GM21515 (cell line): Measurements from ENCODE around the gene LRIT1.
A peak's percentile ranks its signal among the peaks of the same experiment; 100 is the strongest.

Experiments
- ATAC-seq: cut with Tn5 transposase; IDR thresholded peaks from one replicate; pipeline ENCODE4 v1.9.1; 2021; ENCODE audit not compliant: unreplicated experiment

Gene LRIT1

DNA sequence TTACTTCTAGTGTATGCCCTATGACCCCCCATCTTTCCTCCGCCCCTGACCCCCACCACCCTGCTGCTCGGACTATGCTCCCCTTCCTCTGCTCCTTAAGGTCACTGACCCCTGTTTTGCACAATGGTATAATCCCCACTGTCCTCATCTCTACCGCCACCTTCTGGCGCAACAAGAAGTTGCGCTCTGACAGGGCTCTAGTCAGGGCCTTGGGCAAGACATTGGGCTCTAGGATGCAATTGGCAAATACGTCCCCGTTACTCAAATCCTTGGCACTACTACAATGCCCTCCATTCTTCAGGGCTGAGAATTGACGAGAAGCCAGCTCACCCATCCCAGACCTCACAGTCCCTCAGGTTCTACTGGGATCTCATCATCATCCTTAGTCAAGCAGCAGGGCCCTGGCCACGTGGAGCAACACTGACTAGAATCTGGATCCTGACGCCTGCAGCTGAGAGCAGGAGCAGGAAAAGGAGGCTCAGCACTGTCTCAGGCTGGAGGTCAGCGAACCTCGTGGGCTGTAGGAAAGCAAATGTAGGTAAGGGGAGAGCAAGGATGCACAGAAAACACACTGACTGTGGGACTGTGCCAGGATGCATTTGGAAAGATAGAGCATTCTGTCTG, 26.6 kb downstream of the LRIT1 start:
- peak; percentile 75 for ATAC-seq

DNA sequence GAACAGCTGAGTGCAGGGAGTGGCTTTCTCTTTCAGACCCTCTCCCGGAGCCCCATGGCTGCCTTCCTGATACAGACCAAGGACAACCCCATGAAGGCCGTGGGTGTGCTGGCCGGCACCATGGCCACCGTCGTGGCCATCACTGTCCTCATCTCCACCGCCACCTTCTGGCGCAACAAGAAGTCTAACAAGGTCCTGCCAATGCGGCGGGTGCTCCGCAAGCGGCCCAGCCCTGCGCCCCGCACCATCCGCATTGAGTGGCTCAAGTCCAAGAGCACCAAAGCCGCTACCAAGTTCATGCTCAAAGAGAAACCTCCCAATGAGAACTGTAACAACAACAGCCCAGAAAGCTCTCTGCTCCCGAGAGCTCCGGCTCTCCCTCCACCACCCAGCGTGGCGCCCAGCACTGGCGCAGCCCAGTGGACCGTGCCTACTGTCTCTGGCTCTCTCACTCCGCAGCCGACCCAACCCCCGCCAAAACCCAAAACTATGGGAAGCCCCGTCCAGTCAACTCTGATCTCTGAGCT, 27.2 kb downstream of the LRIT1 start:
- ATAC-seq = no peak

DNA sequence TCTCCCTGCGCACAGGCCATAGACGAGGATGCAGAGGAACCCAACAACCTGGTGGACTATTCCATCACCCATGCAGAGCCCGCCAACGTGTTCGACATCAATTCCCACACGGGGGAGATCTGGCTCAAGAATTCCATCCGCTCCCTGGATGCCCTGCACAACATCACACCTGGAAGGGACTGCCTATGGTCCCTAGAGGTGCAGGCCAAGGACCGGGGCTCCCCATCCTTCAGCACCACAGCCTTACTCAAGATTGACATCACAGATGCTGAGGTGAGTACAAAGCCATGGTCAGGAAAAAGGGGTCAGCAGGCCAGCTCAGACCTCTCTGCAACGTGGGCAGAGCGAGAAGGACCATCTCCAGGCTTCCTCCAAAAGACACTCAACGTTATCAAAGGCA, 28.3 kb downstream of the LRIT1 start:
- ATAC-seq = no peak

DNA sequence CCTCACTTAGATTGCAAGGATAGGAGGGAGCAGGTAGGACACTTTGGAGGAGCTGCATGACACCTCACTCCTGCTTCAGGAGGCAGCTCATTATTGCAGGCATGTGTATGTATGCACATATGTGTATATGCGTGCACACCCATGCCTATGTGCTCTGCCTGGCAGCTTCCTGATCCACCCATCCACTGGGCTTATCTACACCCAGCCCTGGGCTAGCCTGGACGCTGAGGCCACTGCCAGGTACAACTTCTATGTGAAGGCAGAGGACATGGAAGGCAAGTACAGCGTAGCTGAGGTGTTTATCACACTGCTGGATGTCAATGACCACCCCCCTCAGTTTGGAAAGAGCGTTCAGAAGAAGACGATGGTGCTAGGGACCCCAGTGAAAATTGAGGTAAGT, 29.3 kb downstream of the LRIT1 start:
- ATAC-seq = no peak

DNA sequence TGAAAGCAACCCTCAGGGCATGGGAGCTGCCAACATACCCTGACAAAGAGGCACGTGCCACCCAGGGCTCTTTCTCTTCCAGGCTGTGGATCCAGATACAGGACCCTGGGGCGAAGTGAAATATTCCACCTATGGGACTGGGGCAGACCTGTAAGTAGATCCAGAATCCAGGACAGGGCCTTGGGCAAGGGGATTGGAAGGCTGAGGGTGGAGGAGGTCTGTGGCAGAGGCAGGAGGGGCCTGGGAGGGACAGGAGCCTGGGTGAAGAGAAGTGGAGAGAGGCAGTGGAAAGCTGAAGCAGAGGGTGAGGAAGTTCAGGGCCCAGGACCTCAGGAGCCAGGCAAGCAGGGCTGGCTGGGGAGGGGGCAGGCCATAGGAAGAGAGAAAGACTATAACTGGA, 29.8 kb downstream of the LRIT1 start:
- no peak for ATAC-seq

DNA sequence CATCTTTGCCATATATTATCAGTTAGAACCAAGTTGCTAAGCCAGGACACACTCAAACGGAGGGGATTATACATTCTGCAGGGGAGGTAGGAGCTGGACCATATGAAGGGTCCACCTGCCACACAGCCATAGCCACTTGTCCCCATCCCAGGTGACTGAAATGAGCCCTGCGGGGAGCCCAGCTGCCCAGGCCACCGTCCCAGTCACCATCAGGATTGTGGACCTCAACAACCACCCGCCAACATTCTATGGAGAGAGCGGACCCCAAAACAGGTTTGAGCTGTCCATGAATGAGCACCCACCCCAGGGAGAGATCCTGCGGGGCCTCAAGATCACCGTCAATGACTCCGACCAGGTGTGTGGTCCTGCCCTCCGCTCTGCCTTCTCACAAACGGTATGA, 33.3 kb downstream of the LRIT1 start:
- ATAC-seq = no peak

DNA sequence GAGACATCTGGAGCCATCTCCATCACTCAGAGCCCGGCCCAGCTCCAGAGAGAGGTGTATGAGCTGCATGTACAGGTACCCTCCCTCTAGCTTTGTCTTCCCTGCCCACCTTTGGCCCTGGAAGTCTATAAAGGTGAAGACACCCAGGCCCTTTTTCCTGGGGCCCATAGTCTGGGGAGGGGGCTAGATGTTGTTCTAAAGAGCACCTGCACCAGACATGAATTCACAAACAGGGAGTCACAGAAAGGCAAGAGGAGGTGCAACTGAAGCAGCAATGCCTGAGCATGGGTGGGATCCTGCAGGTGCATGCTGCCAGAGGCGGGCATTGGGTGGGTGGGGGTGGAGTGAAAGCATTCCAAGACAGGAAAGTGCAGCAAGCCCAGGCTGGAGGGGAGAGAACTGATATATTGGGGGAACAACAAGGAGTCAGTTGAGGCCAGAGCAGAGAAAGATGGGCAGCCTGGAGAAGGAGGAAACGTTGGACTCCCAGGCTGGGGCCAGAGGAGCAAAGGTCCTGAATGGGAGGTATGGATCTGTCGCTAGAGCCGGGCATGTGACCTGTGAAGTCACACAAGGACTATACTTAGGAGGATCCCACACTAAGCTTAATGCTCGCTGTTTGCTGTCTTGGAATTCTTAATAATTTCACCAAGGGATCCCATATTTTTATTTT, 35.4 kb downstream of the LRIT1 start:
- ATAC-seq = no peak

DNA sequence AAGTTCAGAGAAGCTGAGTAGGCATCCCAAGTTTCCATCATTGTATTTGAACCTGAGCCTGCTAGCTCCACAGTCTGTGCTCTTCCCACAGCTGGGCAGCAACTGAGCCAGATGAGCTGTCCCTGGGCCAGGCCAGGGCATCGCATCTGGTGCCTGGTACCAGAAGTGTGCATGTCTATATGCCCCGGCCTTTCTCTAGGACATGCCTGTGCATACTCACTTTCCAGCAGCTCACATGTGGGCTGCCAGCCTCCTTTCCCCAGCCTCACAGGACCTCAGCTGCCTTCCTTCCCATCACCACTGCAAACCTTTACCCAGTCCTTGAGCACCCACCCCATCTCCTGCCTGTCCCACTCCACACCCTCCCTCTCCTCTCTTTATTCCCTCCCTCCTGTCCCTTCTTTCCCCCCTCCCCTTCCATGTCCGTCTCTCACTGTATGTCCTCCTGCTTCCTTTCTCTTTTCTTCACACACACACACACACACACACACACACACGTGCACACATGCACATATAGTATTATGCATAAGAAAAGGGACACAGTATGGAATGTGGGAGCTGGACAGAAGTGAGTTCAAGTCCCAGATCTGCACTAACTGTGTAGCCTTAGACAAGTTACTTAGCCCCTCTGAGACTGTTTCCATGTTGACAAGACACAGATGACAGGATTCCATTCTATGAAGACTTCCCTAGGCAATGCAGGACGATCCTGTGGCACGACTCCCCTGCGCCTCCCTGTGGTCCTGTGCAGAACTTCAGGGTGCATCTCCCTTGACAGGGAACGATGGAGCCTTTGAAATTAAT, 36.1 kb downstream of the LRIT1 start:
- ATAC-seq = peak; percentile 87

DNA sequence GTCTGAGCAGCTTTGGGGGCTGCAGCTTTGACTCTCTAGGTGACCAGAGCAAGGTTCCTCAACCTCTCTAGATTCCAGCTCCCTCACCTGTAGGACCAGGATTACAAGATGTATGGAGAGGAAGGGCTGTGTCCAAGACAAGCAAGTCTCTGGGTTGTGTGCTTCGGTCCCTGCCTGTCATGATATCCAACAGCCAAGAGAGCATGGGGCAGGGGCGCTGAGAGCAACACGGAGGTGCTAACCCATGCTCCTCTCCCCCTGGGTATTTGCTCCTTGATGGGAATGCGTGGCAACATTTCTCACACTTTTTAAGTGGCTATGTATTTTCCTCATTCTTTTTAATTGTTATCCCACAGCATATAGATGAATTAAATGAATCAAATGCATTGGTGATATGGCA, 36.7 kb downstream of the LRIT1 start:
- no peak for ATAC-seq

DNA sequence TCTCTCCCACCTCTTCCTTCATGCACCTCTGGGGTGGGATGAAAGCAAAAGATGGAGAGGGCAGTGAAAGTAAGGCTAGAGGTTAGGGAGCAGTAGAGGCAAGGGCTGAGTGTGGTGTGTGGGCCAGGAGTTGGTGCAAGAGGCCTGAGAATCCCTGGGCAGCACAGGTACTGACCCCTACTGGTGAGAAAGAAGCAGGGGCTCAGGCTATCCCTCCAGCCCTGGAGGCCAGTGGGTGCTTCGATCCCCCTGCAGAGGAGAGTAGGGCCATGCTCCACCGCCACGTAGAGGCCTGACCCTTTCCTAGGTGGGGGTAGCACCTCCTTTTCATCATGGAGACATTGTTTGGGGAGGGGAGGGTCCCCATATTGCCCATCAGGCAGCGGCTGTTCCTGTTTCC, 37.2 kb downstream of the LRIT1 start:
- peak; percentile 53 for ATAC-seq

DNA sequence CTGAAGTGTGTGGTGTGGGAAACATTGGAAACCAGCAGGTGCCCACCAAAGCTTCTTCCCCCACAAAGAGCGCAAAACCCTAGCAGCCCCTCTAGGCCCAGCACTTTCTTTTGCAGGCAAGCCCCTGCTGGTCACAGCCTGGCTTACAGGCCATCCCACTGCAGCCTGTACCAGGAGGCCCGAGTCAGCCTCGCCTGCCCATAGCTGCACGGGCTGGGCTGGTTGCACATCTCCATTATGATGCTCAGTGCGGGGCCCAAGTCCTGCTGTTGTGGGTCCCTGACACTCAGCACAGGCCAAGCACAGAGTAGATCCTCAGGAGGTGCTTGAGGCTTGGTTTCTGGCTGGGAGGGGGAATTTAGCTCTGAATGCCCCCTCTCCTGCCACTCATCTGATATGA, 39.0 kb downstream of the LRIT1 start:
- no peak for ATAC-seq

DNA sequence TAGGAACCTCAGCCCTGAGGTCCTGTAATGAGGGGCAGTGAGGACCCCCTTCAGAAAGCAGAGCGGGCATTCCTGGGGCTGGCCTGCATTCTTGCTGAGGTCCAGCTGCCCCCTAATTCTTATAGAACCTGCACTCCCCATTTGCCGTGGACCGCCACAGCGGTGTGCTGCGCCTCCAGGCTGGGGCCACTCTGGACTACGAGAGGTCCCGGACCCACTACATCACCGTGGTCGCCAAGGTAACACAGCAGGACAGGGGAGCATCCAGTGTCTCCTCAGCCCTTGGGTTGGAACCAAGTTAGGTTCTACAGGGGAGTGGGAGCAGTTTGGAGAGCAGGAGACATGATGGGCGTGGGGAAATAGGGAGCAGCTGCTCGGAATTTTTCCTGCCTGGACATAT, 39.7 kb downstream of the LRIT1 start:
- ATAC-seq = no peak

DNA sequence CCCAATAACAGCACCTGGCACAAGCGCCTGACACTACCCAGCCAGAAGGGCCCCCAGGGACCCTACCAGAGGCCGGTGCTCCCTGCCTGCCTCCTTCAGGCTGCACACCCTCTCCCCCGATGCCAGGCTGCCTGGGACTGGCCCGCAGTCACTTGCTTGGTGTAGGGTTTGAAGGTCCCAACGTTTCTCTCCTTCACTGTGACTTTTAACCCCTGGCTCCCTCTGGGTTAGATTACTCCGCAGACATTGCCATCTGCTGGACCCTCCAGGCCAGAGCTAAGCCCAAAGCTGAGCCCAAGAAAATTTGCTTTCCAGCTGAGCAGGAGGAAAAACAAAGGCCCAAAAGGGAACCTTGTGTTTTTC, 40.1 kb downstream of the LRIT1 start:
- no peak for ATAC-seq

DNA sequence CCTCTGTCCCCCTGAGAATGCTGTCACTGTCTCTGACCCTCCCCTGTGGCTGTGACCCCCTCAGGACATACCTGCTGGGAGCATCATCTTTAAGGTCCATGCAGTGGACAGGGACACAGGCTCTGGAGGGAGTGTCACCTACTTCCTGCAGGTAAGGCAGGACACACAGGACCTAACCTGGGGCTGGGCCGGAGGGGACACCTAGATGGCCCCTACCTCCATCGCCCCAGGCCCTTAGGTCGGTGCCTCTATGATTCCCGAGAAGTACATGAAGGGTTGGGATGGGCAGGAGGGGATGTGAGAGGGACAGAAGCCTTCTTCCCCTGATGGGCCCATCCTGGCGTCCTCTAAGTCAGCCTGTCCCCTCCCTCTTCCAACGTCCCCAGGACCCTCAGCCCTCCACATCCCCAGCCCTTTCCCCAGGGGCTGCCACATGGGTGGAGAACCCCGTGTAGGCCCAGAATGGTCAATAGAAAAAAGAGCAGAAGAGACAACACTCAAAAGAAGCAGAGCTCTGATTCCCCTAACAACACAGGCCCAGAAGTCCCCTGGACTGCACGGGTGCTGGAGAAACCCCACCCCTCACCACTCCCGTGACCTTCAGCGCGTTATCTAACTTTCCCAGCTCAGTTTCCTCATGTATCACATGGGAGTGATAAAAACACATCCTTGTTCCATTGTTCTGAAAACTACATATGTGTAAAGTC, 40.7 kb downstream of the LRIT1 start:
- ATAC-seq = no peak

DNA sequence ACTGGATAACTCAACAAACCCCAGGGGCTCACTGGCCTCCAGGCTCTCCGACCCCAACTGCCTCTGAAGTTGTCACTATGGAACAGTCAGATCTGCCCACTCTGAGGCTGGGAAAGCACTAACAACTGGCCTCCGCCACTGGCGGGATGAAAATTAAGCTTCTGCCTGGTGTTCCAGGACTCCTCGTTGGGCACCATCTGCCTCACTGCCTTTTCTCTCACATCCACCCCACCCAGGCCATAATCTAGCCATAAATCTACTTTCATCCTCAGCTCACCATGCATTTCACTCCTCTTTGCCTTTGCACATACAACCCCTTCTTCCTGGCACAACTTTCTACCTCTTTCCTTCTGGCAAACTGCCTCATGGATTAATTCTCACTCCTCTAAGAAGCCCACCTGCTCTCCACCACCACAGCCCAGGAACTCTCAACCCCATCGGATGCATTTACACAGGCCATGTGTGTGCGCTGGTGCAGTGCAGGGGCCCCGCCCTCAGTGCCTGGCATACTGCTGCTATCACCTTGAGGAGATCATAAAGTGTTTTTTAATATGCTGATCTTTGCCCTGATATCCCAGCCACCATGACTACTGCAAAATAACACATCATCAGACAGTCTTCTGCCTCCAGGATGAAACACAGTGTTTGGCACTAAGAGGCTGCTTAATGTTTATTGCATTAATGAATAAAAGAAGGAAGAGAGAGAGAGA, 43.0 kb downstream of the LRIT1 start:
- ATAC-seq = no peak

DNA sequence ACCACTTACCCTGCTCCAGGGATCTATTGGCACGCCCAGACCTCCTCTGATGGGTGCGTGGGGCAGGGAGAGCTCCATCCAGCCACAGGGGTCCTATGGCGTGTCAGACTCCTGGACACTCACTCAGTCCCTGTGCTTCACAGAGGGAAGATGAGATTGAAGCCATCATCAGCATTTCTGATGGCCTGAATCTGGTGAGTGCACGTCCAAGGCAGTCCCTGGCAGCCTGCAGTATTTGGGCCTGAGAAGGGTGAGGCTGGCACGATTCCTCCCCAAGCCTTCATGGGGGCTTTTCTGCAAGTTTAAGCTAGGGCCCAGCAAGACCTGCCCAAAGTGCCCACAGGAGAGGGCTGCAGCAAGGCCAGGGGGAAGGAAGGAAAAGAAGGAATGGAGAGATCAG, 43.7 kb downstream of the LRIT1 start:
- no peak for ATAC-seq

DNA sequence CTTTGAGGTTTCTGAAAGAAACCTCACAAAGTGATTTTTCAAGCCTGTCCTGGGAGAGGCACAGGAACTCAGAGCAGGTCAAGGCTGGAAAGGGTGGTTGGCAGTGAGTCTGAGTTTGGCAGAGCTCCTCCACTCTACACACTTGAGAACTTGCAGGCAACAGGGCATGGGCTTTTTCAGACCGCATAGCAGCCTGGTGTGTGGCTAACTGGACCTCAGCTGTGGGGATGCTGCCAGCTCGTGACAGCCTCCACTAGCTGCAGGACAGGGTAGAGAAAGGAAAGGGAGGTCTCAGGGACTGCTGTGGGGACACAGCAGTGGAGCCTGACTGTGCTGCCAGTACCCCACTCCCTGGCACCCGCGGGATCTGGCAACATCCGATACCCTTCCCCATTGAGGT, 44.4 kb downstream of the LRIT1 start:
- ATAC-seq = no peak

DNA sequence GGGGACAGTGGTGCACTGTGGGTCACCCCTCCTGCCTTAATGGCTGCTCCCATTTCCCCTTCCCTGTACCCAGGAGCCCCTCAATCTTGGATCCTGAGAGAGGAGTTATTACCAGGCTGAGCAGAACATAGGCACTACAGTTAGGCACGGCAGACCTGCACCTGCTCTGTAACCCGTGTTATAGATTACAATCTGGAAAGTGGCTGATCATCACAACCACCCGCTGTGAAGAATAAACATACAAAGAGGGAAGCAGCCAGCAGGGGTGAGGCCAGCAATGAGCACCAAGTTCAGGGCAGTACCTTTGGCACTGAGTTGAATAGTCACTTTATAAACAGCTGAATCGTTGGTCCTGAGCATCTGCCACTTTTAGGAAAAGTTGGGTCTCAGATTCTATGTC, 45.3 kb downstream of the LRIT1 start:
- no peak for ATAC-seq

DNA sequence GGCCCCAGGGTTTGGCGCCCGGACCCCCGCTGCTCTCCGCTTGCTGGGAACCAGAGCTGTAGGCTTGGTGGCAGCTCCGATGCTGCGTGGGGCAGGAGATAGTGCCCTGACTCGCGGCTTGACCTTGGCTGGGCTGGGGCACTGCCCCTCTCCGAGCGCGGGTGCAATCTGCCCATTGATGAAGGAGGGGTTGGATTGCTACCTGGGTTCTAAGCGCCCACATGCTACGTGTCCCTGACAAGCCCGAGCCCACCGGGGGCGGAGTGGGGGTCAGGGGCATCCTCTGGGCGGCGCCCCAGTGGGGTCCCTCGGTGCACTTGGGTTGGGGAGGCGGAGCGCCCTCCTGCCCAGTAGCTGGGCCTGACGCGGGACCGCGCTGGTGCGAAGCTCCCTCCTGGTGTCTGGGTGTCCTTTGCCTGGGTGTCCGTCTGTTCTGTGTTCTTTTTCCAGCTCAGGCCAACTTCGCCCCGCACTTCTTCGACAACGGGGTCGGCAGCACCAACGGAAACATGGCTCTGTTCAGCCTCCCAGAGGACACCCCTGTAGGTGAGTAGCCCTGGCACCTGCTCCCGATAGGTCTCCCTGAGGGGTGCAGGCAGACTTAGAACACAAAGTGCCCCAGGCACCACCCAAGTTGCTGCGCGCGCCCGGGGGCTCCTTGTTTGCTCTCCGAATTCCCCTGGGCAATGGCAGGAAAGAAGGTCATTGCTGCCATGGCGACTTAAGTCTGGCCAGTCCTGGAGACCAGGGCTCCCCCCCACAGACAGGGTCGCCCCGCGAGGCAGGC, 46.1 kb downstream of the LRIT1 start:
- ATAC-seq = no peak

DNA sequence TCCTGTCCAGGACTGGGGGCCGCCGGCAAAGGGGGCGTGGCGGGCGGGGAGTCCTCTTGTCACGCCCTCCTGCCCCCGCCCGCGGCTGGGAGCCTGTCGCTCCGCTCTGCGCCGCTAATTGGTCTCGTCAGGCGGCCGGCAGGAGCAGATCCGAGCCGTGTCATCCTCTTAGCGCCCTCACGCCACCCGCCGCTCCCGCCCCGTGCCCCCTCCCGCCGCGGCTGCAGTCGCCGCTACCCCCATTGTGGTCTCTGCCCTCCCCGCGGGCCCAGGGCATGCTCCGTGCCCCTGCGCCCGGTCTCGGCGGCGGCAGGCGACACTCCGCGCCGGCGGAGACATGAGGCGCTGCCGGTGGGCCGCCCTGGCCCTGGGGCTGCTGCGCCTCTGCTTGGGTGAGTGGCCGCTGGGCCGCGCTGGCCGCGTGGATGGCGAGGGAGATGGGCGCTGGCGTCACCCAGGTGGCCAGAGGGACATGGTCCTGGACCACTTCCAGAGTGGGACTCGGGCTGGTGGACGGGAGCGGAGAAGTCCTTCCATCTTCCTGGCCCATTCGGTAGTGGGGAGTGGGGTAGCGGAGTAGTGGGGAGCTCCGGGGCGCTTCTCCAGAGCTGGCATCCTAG, 46.8 kb downstream of the LRIT1 start, which contains the start of gene CDHR1:
TSS of gene CDHR1 (plus strand) at position 114 of the 620 bp plus-strand sequence. CDS start at position 338, 224 bp downstream.
- peak; percentile 77 for ATAC-seq
